GM12878 (cell line): ENCODE measurements around the gene PRDM16. TPM values are rescaled to one million over a fixed set of nuclear protein-coding genes. Genes with fewer than 3 reads are reported as not detected.

Experiments
- ATAC-seq: fragments of 200-7000 bp; cut with Tn5 transposase; 3 replicates; pipeline ENCODE4 v1.9.1; 2020; ENCODE audit warnings: mild to moderate bottlenecking, moderate library complexity
- BruUV-seq: library from RNA; stranded (reverse); fragments of 400-500 nt; replicated peaks from 2 replicates; lab custom pipeline; 2021; lab: Mats Ljungman, UMichigan
- CTCF ChIA-PET: fragments of 300-600 bp; sonication (Branson Sonifier 250); formaldehyde crosslinking; extraction: SDS; loops from one replicate; lab custom pipeline; 2021; ENCODE audit warnings: inconsistent platforms; lab: Yijun Ruan, JAX
- POLR2A ChIA-PET: fragments of 350-600 bp; formaldehyde crosslinking; extraction: SDS; loops from one replicate; lab custom pipeline; 2021; ENCODE audit warnings: inconsistent platforms; lab: Charles Lee
- RAD21 ChIA-PET: fragments of 300-600 bp; sonication (Branson Sonifier 250); formaldehyde crosslinking; loops from one replicate; lab custom pipeline; 2023; ENCODE audit warnings: antibody characterized with exemption; ENCODE audit not compliant: unreplicated experiment; lab: Charles Lee
- SMC1A ChIA-PET: fragments of 300-600 bp; sonication (Branson Sonifier 250); formaldehyde crosslinking; loops from one replicate; lab custom pipeline; 2023; ENCODE audit not compliant: unreplicated experiment, uncharacterized antibody; lab: Charles Lee
- DNase-seq: peaks from one replicate; pipeline ENCODE4 v3.0.0-alpha.2; 2011; ENCODE audit warnings: low read depth, low spot score
- FAIRE-seq: peaks from 3 replicates; lab custom pipeline; 2011; peaks lifted over from hg19 to GRCh38; lab: Jason Lieb, UNC
- H2AFZ ChIP-seq: 2 replicates; pipeline ENCODE4 v1.6.0; 2011; ENCODE audit warnings: low read depth, low read length, control low read depth; ENCODE audit not compliant: control insufficient read depth
- H3K27ac ChIP-seq: 2 replicates; pipeline ENCODE4 v1.5.1; 2011; ENCODE audit warnings: control low read depth; ENCODE audit not compliant: control insufficient read depth, insufficient read depth
- H3K27me3 ChIP-seq, 2 experiments: replicated peaks in 1 of 2; 2 replicates each; pipeline versions ENCODE4 v1.6.0 to v1.6.1; 2011; ENCODE audit warnings: low read length in 1 of 2; ENCODE audit not compliant: control insufficient read depth in 2 of 2, insufficient read depth in 2 of 2
- H3K36me3 ChIP-seq, 2 experiments: 2 replicates each; pipeline ENCODE4 v1.5.1; 2011; ENCODE audit warnings: low read length in 1 of 2; ENCODE audit not compliant: control insufficient read depth in 2 of 2, insufficient read depth in 2 of 2
- H3K4me1 ChIP-seq: 2 replicates; pipeline ENCODE4 v1.6.1; 2011; ENCODE audit warnings: mild to moderate bottlenecking, low read length, moderate library complexity, mixed read lengths; ENCODE audit not compliant: control insufficient read depth, insufficient read depth
- H3K4me2 ChIP-seq: 2 replicates; pipeline ENCODE4 v1.6.0; 2011; ENCODE audit warnings: control low read depth; ENCODE audit not compliant: control insufficient read depth, insufficient read depth
- H3K4me3 ChIP-seq: fragments of 200-600 bp; sonication (generic); 2 replicates; pipeline ENCODE4 v1.5.1; 2016
- H3K79me2 ChIP-seq: 2 replicates; pipeline ENCODE4 v1.6.0; 2011; ENCODE audit warnings: low read length; ENCODE audit not compliant: control insufficient read depth, insufficient read depth
- H3K9ac ChIP-seq: 2 replicates; pipeline ENCODE4 v1.8.0; 2011; ENCODE audit warnings: low read length, control low read depth, mixed read lengths; ENCODE audit not compliant: control insufficient read depth, insufficient read depth
- H3K9me3 ChIP-seq: replicated peaks from 3 replicates; pipeline ENCODE4 v1.5.1; 2011; ENCODE audit warnings: mild to moderate bottlenecking, low read length; ENCODE audit not compliant: control insufficient read depth, insufficient read depth
- H4K20me1 ChIP-seq: 2 replicates; pipeline ENCODE4 v1.6.0; 2011; ENCODE audit not compliant: control insufficient read depth, insufficient read depth
- GATAD2B ChIP-seq: fragments of 450-650 bp; conservative IDR thresholded peaks from 2 replicates; pipeline ENCODE4 v1.6.1; 2017; ENCODE audit warnings: low read depth, mild to moderate bottlenecking, moderate library complexity
- MLLT1 ChIP-seq: fragments of 450-650 bp; IDR thresholded peaks from 2 replicates; pipeline ENCODE4 v1.6.1; 2016; ENCODE audit warnings: mild to moderate bottlenecking
- NR2C1 ChIP-seq: fragments of 450-650 bp; IDR thresholded peaks from 2 replicates; pipeline ENCODE4 v1.6.1; 2017; ENCODE audit warnings: antibody characterized with exemption, mild to moderate bottlenecking, moderate library complexity
- POLR2A ChIP-seq: IDR thresholded peaks from 2 replicates; pipeline ENCODE4 v1.6.1; 2011; ENCODE audit warnings: low read depth, mild to moderate bottlenecking, low read length
- RBBP5 ChIP-seq: fragments of 200-600 bp; sonication (generic); conservative IDR thresholded peaks from 2 replicates; pipeline ENCODE4 v1.6.1; 2016
- TCF12 ChIP-seq: IDR thresholded peaks from 2 replicates; pipeline ENCODE4 v1.6.1; 2011; ENCODE audit warnings: low read depth, mild to moderate bottlenecking, low read length
- ZNF207 ChIP-seq: fragments of 450-650 bp; IDR thresholded peaks from 2 replicates; pipeline ENCODE4 v1.6.1; 2014; ENCODE audit warnings: antibody characterized with exemption, mild to moderate bottlenecking, borderline replicate concordance
- WGBS: methylation state at CpG from one replicate; pipeline ENCODE4 v1.1.6; 2016; ENCODE audit warnings: low lambda C conversion rate; ENCODE audit not compliant: insufficient replicate concordance, insufficient coverage; ENCODE audit errors: missing lambda C conversion rate; 5-methylcytosine and 5-hydroxymethylcytosine counted together
- in situ Hi-C: fragments of 300-500 bp; cut with MboI; formaldehyde crosslinking; loops from 9 replicates; pipeline ENCODE4 v1.14.3; 2018; ENCODE audit warnings: mixed read lengths
- intact Hi-C: fragments of 100-400 bp; cut with micrococcal nuclease; formaldehyde crosslinking; loops from one replicate; pipeline ENCODE4 v1.14.2; 2022; ENCODE audit not compliant: unreplicated experiment
- polyA plus RNA-seq, 11 experiments: library from polyadenylated mRNA; depleted of rRNA in 4 of 11; unstranded in 6 of 11; stranded (reverse) in 5 of 11; fragments of >200 nt; fragmentation: Nextera tagmentation in 4 of 11; fragmentation: Illumina TruSeq in 1 of 11; extraction: Ambion mirVana in 4 of 11; extraction: Trizol in 1 of 11; gene quantifications; 1 replicate in 1 of 11; 2 replicates in 10 of 11; pipeline versions ENCODE4 v1.2.1 to v1.2.3, GENCODE V29; 2011 to 2016; ENCODE audit warnings: inconsistent platforms in 2 of 11, missing spikeins in 2 of 11, low read depth in 1 of 11
- total RNA-seq, 4 experiments: library from RNA; depleted of rRNA in 3 of 4; stranded (reverse); fragments of >200 nt in 3 of 4; fragmentation: Illumina TruSeq in 1 of 4; extraction: Trizol in 1 of 4; gene quantifications; 2 replicates each; pipeline versions ENCODE4 v1.2.1 to v1.2.3, GENCODE V29; 2013 to 2021

The PRDM16 gene
- total and polyA plus RNA-seq, 10 of the 15 experiments (the other 5 are each of a cell fraction or from before 2014, with no cell fraction given), result 0.03 TPM; not detected in 9

- Histone ChIP-seq H3K27ac (no peak overlapping the region), H3K4me3 (no peak overlapping the region), H2AFZ (no peak overlapping the region), H4K20me1 (no peaks in the 10 kb centered on the region), H3K27me3 (no peaks in the 10 kb centered on the region), H3K9me3 (no peaks in the 10 kb centered on the region; the same call in 2 of the 3 replicates), H3K36me3 (no peaks in the 10 kb centered on the region), H3K4me2 (no peak overlapping the region), H3K79me2 (no peaks in the 10 kb centered on the region), H3K9ac (no peak overlapping the region), H3K4me1 (no peaks in the 10 kb centered on the region)
- DNase-seq, result no peak
- TF ChIP-seq RBBP5, result no peak
- TF ChIP-seq TCF12, result no peak
- no peak for TF ChIP-seq NR2C1
- TF ChIP-seq MLLT1, result no peak
- no peak for TF ChIP-seq POLR2A
- TF ChIP-seq GATAD2B, result no peak
- TF ChIP-seq ZNF207, result no peak
- in situ Hi-C loops (no loop called here), intact Hi-C loops (no loop called here)
- ATAC-seq, result no peak
- ChIA-PET RAD21 (no interaction called here), CTCF (no interaction called here), POLR2A (no interaction called here), SMC1A (interaction anchor here (0.6 kb wide), 1 partner anchor 1399 kb away, joined by 3 read pairs; no protein-coding TSS in a partner anchor)
- WGBS, result 42% methylated on average over 11 of the region's 11 CpGs
- FAIRE-seq, result no peak
- no TSS peak for BruUV-seq
Observed at GRCh38 chr1:3268281-3268680, 199.3 kb downstream of the PRDM16 start.
